ENCODE measurements around the gene CLK4.

The CLK4 gene

DNA sequence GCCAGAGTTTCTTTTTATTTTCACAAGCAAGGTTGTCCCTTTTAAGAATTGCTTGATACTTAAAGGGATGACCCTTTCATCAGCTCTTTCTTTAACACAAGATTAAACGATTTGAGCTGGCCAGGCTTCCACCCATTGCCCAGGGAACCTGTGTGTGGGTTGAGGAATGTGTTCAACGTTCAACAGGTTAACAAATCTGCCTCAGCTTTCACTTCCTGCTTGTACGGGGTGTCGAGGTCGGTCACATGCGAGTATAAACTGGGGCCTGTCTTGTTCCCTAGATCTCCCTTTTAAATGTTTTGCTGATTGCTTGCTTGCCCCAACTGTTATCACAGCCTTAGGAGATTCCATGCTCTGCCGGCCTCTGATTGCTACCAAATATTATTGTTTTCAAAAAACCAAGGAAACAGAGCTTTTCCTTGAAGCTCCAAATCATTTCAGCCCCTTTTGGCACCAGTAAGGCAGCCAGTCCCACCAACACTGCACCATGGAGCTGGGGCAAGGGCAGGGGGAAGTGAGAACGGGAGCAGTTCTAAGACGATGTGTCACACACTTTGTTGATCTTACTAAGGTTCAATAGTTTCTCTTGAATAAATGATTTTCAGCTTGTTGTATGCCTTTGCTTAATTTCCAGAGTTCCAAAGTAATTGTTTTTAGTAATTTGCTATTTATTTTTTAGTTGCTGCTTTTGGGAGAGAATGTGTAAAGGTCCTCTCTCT, 10.7 kb upstream of the CLK4 start:
- no peak for DNase-seq (ENCODE audit: extremely low read depth, low read depth)
- TF ChIP-seq, protein P1, sequence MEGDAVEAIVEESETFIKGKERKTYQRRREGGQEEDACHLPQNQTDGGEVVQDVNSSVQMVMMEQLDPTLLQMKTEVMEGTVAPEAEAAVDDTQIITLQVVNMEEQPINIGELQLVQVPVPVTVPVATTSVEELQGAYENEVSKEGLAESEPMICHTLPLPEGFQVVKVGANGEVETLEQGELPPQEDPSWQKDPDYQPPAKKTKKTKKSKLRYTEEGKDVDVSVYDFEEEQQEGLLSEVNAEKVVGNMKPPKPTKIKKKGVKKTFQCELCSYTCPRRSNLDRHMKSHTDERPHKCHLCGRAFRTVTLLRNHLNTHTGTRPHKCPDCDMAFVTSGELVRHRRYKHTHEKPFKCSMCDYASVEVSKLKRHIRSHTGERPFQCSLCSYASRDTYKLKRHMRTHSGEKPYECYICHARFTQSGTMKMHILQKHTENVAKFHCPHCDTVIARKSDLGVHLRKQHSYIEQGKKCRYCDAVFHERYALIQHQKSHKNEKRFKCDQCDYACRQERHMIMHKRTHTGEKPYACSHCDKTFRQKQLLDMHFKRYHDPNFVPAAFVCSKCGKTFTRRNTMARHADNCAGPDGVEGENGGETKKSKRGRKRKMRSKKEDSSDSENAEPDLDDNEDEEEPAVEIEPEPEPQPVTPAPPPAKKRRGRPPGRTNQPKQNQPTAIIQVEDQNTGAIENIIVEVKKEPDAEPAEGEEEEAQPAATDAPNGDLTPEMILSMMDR (IDR thresholded peaks at IDR 0.05; ENCODE audit: low read depth, low read length) = no peak

DNA sequence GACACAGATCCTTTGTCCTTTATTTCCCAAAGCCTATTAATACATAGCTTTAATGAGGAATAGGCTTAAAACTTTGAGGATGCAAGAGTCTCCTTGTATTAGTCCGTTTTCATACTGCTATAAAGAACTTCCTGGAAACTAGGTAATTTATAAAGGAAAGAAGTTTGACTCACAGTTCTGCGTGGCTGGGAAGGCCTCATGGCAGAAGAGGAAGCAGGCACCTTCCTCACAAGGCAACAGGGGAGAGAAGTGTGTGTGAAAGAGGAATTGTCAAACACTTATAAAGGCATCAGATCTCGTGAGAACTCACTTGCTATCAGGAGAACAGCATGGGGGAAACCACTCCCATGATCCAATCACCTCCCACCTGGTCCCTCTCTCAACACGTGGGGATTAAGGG, 5.4 kb upstream of the CLK4 start:
- no peak for DNase-seq (ENCODE audit: extremely low read depth, low read depth)
- TF ChIP-seq, protein P1 (IDR thresholded peaks at IDR 0.05; ENCODE audit: low read depth, low read length) = no peak

DNA sequence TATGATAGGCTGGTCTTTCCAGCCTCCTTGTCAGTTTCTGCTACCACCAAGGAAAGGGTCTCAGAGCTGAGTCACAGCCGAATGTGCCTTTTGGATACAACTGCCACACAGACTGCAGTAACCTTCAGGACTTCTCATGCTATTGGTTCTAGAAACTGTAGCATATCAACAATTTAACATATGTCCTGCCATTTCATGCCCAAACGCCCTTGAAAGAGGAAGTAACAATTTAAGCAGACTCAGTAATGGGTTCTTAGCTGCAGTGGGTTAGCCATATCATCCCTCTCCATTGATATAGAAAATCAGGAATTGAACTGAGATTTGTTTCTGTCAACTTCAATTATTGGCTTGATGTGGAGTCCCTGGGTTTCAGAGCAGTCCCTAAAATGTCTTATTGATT, 4.1 kb upstream of the CLK4 start:
- TF ChIP-seq, protein P1 (IDR thresholded peaks at IDR 0.05; ENCODE audit: low read depth, low read length) = no peak
- DNase-seq (ENCODE audit: extremely low read depth, low read depth) = no peak

DNA sequence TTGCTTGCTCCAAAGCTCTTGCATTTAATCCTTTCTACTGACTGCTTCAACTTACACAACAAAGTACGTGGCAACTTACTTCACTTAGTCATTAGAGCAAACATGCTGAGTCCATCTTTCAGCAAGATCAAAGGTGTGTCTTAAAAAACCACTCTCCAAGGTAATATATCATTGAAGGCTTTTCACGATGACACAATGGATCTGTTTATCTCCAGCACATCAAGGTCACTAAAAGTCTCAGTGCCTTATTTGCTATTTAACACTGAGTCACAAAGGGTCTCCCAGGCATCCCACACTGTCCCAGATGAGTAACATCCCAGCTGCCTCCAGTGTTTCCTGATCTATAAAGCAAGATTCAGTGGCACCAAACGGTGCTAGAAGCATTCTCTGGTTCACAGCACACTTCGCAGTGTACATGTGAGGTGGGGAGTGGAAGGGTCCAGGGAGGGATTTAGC, 3.7 kb upstream of the CLK4 start:
- TF ChIP-seq, protein P1 (IDR thresholded peaks at IDR 0.05; ENCODE audit: low read depth, low read length) = no peak
- DNase-seq (ENCODE audit: extremely low read depth, low read depth) = no peak

DNA sequence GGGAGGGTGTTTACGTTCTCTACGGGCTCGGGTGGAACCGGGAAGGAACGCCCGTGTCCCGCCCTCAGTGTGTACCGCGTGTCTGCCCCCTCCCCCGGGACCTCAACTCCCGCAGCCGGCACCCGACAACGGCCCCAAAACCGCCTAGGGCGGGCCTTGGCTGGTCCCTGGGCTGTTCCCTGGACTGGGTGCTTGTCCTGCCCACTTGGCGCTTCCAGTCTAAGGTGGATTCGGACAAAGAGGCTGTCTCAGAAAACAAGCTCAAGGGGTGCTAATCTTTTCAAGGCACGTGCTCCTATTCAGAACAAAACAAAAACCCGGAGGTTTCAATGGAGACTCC, 379 bp upstream of the CLK4 start:
- no peak for DNase-seq (ENCODE audit: extremely low read depth, low read depth)

DNA sequence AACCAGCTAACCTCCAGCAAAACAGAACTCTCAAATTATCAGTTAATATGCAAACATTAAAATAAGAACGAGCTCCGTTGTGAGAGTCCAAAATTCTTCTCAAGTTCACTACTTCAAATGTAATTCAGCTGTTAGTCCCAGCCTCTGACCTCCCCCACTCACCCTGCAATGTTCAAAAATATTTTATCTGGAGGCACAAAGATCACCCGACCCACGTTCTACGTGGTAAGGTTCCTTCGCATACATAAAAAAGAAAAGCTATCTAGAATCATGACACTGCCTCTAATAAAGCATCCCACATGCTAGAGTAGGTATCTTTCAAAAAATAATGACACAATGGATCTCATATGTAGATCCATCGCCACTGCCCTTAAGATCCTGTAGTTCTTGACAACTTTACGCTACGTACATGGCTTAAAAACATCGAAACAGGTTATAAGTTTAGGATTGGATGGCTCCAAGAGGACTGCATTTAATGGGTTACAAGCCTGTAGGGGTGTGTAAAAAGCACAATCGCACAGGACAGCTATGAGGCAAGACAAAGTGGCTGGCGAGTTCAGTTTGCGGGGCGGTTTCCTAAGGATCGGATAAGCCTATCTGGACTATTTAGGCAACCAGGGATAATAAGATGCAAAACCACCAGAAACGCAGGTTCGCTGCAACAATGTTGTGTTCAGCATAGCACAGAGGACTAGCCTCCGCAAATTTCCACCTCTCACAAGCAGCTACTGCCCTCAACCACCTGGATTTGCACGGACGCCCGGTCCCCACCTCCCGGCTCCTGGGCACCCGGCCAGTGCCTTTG, 969 bp downstream of the CLK4 start:
- TF ChIP-seq, protein P1 (IDR thresholded peaks at IDR 0.05; ENCODE audit: low read depth, low read length) = no peak
- DNase-seq (ENCODE audit: extremely low read depth, low read depth) = no peak

More for the DNA sequence above, 379 bp upstream of the CLK4 start:
- TF ChIP-seq, protein P1 (IDR thresholded peaks at IDR 0.05; ENCODE audit: low read depth, low read length) = no peak

Measured in AG09319 (cell line).